ENCODE data around the gene TET3. TPM values are rescaled to one million over a fixed set of nuclear protein-coding genes. Genes with fewer than 3 reads are reported as not detected.

Gene TET3
- total RNA-seq, 3 donors from 2014 or later, result 7.9 to 13.2 (median 9.8) TPM

- H3K4me1 ChIP-seq, result peaks cover 3 to 12% of the 10 kb centered on the region in 2 donors
- H3K9me3 ChIP-seq, result no peaks in the 10 kb centered on the region
- H3K4me3 ChIP-seq, result peak overlapping the region; percentile 30 to 83 (median 54)
- H3K36me3 ChIP-seq, result no peaks in the 10 kb centered on the region
- H3K27me3 ChIP-seq, result no peaks in the 10 kb centered on the region
- TF ChIP-seq POLR2A (IDR thresholded peaks at IDR 0.05) (no peak), POLR2AphosphoS5 (IDR thresholded peaks at IDR 0.05) (no peak)
- TF ChIP-seq, protein P1, sequence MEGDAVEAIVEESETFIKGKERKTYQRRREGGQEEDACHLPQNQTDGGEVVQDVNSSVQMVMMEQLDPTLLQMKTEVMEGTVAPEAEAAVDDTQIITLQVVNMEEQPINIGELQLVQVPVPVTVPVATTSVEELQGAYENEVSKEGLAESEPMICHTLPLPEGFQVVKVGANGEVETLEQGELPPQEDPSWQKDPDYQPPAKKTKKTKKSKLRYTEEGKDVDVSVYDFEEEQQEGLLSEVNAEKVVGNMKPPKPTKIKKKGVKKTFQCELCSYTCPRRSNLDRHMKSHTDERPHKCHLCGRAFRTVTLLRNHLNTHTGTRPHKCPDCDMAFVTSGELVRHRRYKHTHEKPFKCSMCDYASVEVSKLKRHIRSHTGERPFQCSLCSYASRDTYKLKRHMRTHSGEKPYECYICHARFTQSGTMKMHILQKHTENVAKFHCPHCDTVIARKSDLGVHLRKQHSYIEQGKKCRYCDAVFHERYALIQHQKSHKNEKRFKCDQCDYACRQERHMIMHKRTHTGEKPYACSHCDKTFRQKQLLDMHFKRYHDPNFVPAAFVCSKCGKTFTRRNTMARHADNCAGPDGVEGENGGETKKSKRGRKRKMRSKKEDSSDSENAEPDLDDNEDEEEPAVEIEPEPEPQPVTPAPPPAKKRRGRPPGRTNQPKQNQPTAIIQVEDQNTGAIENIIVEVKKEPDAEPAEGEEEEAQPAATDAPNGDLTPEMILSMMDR (IDR thresholded peaks at IDR 0.05), result peak in 1 of 3 donors; percentile 26
- DNase-seq (ENCODE audit: low spot score in 2 of 2), result peak in 1 of 2 donors; percentile 61
- H3K27ac ChIP-seq, result peak overlapping the region in 1 of 2 donors; percentile 8
- intact Hi-C loops (cut with DNase I; ENCODE audit: low total_unique reads), result loop anchor here (10.0 kb wide), 1 partner anchor 63 kb away; the partner anchor contains the start of gene DGUOK
These were observed 2.6 kb downstream of the TET3 start for GRCh38 chr2:73987109-73987947.

DNA sequence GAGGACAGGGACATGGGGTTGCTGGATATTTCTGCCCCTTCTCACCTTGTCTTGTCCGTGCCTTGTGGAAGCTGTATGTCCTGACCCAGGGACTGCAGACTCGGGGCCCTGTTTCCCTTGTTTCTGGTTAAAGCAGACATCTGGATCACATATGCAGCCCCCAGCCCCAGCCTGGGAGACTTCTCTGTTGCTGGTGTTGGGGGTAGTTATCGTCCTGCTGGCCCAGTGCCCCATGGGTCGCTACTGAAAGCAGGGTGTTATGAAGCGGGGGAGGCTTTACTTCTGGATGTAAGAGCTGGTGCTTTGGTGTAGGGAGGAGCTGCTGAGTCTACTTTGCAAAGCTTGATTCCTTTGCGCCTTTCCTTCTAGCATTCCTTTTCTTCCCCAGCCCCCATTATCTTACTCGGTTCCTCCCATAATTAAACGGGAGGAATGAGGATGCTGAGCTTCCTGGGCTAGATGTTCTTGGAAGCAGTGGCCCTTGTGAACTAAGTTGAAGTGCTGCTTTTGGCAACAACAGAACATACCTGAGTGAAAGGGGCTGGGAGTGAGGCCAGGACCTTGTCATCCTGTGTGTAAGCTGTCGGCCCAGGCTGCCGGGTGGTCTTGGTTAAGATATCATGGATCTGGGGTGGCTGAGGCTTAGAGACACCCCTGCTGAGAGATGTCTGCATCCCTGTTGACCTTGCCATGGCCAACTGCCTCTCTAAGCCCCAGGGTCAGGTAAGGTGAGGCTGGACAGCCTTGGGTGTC is 3.4 kb downstream of the TET3 start:
- DNase-seq (ENCODE audit: low spot score in 2 of 2), result no peak
- H3K4me1 ChIP-seq, result peaks cover 3 to 12% of the 10 kb centered on the region in 2 donors
- no peaks in the 10 kb centered on the region for H3K9me3 ChIP-seq
- H3K36me3 ChIP-seq, result no peaks in the 10 kb centered on the region
- H3K27ac ChIP-seq, result peak overlapping the region in 1 of 2 donors; percentile 8
- peak overlapping the region; percentile 30 to 83 (median 54) for H3K4me3 ChIP-seq
- intact Hi-C loops (cut with DNase I; ENCODE audit: low total_unique reads), result loop anchor here (10.0 kb wide), 1 partner anchor 63 kb away; the partner anchor contains the start of gene DGUOK
- no peaks in the 10 kb centered on the region for H3K27me3 ChIP-seq
- TF ChIP-seq, protein P1 (IDR thresholded peaks at IDR 0.05), result no peak
- TF ChIP-seq POLR2A (IDR thresholded peaks at IDR 0.05) (no peak), POLR2AphosphoS5 (IDR thresholded peaks at IDR 0.05) (no peak)

GRCh38 chr2:73989972-73990371 is 5.3 kb downstream of the TET3 start:
- no peak for DNase-seq (ENCODE audit: low spot score in 2 of 2)
- no peaks in the 10 kb centered on the region for H3K9me3 ChIP-seq
- intact Hi-C loops (cut with DNase I; ENCODE audit: low total_unique reads), result loop anchor here (10.0 kb wide), 1 partner anchor 65 kb away; the partner anchor contains the start of gene DGUOK
- no peak overlapping the region for H3K4me3 ChIP-seq
- TF ChIP-seq POLR2A (IDR thresholded peaks at IDR 0.05) (no peak), POLR2AphosphoS5 (IDR thresholded peaks at IDR 0.05) (no peak)
- TF ChIP-seq, protein P1 (IDR thresholded peaks at IDR 0.05), result no peak
- no peaks in the 10 kb centered on the region for H3K27me3 ChIP-seq
- H3K27ac ChIP-seq, result no peak overlapping the region
- peaks cover 3 to 12% of the 10 kb centered on the region in 2 donors for H3K4me1 ChIP-seq
- H3K36me3 ChIP-seq, result no peaks in the 10 kb centered on the region

- no peak overlapping the region for H3K4me3 ChIP-seq
- peaks cover 3 to 12% of the 10 kb centered on the region in 2 donors for H3K4me1 ChIP-seq
- H3K36me3 ChIP-seq, result no peaks in the 10 kb centered on the region
- no peak for DNase-seq (ENCODE audit: low spot score in 2 of 2)
- intact Hi-C loops (cut with DNase I; ENCODE audit: low total_unique reads), result no loop called here
- TF ChIP-seq POLR2A (IDR thresholded peaks at IDR 0.05) (no peak), POLR2AphosphoS5 (IDR thresholded peaks at IDR 0.05) (no peak)
- TF ChIP-seq, protein P1 (IDR thresholded peaks at IDR 0.05), result no peak
- H3K27ac ChIP-seq, result no peak overlapping the region
- H3K9me3 ChIP-seq, result no peaks in the 10 kb centered on the region
- no peaks in the 10 kb centered on the region for H3K27me3 ChIP-seq
These were observed 5.8 kb downstream of the TET3 start for GRCh38 chr2:73990531-73990930.
